NCI-H526 (cell line): ENCODE results near the gene LIMK2.
"Not testable (repeated sequence)": the region's sequence is repeated elsewhere in the genome, so short reads cannot be mapped to it uniquely, and the experiment has no call there.

Source experiments
- DNase-seq, 2 experiments: peaks; one replicate each; lab custom pipeline; 2025; lab: John Stamatoyannopoulos, UW

The LIMK2 gene

DNA sequence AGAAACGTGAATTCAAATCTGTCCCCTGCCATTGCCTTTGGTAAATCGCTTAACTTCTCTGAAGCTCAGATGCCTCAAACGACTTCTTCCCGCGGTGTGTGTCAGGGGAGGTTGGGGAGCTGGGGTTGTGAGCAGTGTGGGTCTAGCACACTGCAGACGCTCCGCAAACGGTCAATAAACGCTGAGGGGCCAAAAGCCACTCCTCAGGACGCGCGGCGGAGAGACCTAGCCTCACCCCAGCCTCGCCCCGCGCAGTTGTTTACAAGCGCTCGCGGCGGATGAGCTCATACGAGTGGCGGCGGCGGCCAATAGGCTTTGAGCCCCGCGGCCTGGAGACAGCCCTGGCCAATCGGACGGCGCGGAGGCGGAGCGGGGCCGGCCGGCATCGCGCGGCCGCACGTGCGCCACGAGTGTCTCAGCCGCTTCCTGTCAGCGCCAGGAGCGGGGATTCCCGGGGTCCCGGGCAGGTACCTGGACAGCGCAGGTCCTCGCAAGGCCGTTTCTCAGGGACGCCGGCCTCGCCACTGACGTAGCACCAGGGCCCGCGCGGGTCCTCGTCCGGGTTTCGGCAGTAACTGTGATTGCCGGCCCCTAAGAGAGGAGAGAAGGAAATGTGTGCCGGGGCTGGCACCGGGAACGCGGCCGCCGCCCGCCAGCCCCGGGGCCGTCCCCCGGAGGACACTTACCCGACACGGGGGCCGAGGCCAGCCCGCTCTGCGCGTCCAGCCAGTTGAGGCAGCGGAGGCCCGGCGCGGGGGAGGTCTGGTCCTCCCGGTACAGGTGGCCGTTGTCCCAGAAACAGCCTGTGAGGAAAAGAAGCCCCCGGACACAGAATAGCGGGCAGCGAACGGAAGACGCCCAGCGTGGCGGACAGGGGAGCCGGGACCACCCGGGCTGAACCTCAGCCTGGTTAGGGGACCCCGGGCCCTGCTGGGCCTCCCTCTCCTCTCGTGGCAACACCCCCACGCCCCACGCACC is 78.7 kb downstream of the LIMK2 start:
- peak; percentile 62 to 97 for DNase-seq

- no peak for DNase-seq
Measured at GRCh38 chr22:31291481-31292235, 79.6 kb downstream of the LIMK2 start.

DNA sequence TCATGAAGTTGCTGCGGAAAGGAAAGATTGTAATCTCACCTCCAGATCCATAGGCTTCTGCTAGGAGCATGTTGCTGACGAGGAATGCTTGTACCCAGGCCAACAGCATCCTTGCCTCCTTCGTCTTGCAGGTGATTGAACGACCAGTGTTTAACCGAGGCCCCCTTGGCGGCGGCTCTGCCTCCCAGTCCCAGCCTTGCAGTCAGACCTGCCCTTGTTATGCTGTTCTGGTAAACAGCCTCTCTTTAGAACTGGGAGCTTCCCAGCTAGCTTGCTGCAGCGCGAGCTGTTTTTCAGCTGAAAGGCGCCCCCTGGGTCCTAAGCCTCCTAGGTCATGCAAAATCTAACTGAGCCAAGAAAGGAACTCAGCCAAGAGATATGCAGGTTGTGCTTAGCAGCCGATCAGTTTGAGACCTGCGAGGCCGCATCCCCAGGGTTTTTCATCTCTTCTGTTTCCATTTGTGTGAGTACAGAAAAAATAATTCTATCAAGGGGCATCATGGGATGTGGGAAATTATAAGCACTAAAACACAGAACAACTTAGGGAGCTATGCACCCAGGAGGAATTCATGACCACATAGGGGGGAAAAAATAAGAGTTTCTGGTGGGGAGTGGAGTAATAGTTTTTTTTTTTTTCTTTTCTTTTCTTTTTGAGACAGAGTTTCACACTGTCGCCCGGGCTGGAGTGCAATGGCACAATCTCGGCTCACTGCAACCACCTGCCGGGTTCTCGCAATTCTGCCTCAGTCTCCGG is 80.3 kb downstream of the LIMK2 start, which contains the start of gene PIK3IP1:
Gene PIK3IP1, minus strand, starts transcription at position 253 of the 754 bp plus-strand sequence. Its CDS starts 144 bp downstream, at position 109.
- peak; percentile 81 to 94 for DNase-seq

DNA sequence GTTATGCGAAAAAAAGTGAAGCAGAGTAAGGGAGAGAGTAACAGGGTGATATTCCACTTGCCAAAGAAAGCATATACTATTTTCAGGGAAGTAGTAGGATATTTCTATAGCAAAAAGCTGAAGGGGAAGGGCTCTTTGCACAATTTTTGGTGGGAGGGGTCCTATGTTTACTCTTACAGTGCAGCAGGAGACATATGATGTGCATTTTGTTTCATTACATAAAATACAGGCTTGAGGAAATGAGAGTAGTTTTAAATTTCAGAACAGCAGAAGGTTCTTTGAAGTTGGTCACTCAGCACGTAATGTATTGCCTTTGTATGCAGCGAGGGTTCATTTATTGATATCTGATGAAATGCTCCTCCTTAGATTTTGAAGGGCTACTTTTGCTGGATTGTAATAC is 83.3 kb downstream of the LIMK2 start:
- no peak for DNase-seq

DNA sequence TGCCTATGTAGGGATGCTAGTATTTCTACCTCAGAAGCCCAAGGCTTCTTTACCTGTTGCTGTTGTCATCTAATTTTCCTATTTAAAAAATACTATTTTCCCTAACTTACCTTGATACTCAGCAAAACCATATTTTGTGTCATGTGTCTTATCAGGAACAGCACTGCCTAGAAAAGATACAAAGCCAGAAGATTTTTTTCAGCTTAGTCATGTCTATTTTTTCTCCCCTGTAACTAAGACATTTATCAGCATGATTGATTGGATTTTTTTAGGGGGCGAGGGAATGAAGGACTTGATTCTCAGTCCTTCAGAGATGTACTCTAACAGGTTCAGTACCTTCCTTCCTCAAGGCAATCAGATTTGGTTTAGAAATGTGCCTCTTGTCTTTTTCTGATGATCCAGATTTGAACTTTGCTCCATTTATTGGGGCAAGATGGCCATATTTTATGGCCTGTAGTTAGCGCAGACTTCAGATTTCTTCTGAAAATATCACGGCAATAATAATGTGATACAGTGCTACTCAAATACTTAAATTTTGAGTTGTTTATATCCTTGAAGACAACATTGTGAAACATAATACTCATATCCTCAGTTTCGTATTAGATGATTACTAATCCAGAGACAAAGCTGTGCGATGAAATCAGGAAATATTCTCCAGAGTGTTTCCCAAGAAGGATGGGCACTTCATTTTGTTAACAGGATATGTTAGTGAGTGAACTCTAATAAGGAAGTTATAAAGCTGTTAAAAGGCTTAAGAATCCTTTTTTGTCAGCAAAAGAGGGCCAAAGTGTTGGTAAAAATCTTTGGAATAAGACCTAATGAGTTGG is 83.9 kb downstream of the LIMK2 start:
- no peak for DNase-seq

DNA sequence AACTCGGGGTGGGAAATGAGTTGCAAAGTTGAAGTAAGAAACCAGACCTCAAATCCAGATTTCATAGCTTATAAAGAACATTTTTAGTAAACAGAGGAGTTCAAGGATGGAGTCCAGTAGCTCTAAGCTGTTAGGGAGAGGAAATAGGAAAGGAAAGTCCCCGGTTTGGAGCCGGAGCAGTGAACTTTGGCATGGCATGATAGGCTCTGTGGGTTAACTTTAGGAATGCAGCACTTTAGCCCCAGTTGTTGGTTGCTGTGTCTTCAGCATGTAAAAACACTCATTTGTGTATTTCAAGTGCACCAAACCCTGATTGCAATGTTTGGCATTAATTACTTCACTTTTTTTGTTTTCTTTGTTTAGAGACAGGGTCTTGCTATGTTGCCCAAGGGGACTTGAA is 88.8 kb downstream of the LIMK2 start:
- DNase-seq, result no peak

- DNase-seq, result no peak
Measured at GRCh38 chr22:31302006-31302405, 89.9 kb downstream of the LIMK2 start.

- DNase-seq, result no peak
Measured at GRCh38 chr22:31302537-31302936, 90.4 kb downstream of the LIMK2 start.

DNA sequence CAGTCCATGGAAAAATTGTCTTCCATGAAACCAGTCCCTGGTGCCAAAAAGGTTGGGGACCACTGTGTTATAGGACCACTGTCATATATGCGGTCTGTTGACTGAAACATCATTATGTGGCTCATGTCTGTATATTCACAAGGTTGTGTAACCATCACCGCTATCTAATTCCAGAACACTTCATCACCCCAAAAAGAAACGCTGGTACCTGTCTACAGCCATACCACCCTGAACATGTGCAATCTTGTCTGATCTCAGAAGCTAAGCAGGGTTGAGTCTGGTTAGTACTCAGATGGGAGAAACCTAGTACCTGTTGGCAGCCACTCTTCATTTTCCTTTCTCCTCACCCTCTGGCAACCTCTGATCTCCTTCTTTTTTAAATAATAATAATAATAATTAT is 93.1 kb downstream of the LIMK2 start:
- no peak for DNase-seq

- DNase-seq, result no peak
Measured at GRCh38 chr22:31308181-31308580, 96.1 kb downstream of the LIMK2 start.

DNA sequence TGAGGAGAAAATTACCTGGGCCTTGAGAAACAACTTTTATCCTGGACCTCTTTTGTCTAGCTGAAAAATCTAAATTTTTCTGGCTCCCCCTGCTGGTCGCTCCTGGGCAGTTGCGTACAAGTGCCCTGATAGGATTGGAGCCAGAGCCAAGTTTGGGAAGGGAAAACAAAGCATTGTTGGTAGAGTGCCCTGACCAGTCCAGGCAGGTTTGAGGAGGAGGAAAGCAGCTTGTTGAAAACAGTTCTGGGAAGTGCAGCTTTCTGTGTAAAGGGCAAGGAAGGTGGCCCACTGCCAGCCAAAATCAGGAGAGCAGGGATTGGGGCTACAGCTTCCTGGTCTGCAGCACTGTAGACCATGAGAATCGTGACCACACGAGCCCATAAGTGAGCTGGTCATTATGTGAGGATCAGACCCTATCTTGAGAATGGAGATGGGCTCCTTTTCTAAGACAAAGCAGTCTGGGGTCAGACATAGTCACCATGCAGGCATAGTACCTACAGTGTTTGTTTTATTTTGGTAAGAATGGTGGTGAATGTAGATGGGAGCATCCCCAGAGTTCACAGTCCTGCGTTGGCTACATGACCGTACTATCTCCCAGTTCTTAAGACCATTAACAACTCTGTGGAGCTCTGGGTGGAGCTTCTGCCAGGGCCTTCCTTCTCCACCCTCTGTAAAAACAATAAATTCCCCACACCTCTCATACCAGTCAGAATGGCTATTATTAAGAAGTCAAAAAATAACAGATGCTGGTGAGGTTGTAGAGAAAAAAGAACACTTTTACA is 101.5 kb downstream of the LIMK2 start:
- DNase-seq, result peak; percentile 9 to 78

GRCh38 chr22:31314220-31314619 is 102.1 kb downstream of the LIMK2 start:
- not testable (repeated sequence) for DNase-seq

DNA sequence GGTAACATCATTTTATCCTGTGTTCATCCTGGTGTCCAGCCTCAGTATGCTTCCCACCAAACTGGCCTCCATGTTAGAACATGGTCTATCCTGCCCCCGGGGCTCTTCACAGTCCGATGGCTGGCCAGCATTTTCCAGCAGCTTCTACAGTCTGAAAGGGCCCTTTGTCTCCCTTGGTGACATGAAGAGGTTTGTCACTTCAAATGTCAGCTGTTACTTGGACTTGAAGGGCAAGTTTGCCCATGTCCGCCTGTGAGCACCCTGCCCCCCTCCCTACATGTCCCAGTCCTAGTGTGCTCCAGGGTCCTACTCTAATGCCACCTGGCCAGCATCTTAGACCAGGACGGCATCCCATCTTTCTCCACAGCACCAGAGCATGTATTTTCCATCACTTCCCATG is 109.3 kb downstream of the LIMK2 start:
- DNase-seq, result no peak

DNA sequence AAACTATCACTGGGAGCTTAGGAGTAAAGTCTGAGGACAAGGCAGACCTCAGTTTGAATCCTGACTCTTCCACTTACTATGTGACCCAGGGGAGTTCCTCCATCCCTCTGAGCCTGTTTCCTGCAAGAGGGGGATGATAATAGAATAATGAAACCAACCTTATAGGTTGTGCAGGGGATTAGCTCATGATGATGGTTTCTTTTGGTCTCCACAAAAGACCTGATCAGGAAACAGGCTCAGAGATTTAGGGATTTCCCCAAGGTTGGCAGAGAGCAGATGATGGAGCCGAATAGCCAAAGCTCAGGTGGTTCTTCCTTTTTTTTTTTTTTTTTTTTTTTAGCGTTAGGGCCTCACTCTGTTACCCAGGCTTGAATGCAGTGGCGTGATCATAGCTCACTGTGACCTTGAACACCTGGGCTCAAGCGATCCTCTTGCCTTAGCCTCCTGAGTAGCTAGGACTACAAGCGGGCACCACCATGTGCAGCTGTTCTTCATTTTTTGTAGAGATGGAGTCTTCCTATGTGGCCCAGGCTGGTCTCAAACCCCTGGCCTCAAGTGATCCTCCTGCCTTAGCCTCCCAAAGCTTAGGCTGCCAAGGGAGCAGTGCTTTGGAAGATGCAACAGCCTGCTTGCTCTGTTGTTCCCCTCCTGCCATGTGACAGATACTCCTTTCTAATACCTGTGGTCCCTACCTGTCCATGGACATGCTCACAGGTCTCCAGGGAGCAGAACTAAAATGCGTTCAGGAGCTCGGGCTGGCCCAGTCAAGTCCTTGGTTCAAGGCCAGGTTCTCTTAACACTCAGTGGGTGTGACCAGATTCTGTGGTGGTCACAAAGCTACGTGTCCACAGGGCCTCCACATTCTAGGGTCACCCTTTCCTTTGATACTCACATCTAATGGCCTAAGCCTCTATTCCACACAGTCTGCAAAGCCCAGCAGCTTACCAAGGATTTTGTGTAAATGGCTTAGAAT is 111.8 kb downstream of the LIMK2 start:
- DNase-seq, result no peak

- DNase-seq, result no peak
Measured at GRCh38 chr22:31326877-31327276, 114.8 kb downstream of the LIMK2 start.

DNA sequence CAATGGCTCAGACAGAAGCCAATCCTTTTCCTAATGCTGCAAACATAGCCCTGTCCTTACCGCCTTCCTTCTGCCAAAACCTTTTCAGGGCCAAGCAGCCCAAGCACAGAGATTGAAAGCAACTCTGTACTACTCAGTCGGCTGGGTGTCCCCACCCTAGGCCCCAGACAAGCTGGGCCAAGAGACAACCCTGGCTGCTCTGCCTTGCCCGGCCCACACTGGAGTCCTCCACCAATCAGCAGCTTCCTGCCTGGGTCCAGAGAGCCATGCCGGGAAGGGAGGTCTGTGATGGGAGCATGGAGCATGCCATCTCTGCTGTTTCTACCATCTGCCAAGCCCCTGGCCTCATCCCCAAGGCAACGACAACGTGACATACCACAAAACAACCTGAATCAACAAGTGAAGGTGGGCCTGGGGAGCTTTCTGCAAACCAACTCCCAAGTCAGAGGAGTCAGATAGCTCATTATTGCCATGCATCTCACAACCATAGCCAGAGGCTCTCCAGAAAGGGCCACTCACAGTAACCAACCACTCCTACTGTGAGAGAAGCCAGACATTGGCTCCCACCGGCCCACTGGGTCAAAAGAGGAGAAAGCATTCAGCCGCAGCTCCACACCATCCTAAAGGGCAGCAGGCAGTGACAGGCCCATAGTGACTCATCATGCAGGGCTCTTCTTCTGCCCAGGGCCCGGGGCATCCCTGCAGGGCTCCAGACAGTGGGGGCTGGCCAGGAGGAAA is 115.9 kb downstream of the LIMK2 start:
- DNase-seq, result no peak

DNA sequence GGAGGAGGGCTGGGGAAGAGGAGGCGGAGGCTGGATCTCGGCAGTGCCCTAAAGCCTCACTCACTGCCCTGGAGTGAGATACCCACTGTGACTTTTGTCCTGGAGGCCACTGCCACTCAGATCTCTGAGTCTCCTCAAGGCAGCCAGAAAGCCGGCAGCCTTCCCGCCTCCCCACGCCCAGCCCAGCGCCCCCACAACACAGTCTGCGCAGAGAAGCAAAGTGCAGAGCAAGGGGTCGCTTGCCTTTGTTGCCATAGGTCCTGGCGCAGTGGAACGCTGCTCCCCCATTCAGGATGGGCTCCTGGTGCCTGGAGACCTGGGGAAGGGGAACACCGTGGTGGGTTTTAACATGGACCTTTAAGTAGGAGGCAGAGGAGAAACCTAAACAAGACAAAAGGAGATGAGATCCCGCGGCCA is 116.5 kb downstream of the LIMK2 start:
- no peak for DNase-seq

GRCh38 chr22:31329029-31329428 is 116.9 kb downstream of the LIMK2 start:
- DNase-seq, result no peak
